Right renal cortex interstitium (tissue), 3 donors: ENCODE measurements around the gene NCMAP. TPM values are rescaled to one million over a fixed set of nuclear protein-coding genes. Genes with fewer than 3 reads are reported as not detected.
"Not testable (repeated sequence)": the region's sequence is repeated elsewhere in the genome, so short reads cannot be mapped to it uniquely, and the experiment has no call there.

Experiments
- DNase-seq, 3 donors: peaks; one replicate each; pipeline ENCODE4 v3.0.0-alpha.2; 2013; ENCODE audit warnings: low read depth in 3 of 3, low spot score in 2 of 3
- polyA plus RNA-seq, 3 donors: library from polyadenylated mRNA; unstranded; fragments of 120-200 nt; gene quantifications; one replicate each; pipeline ENCODE4 v1.2.1, GENCODE V29; 2013; ENCODE audit not compliant: insufficient read length in 3 of 3

The NCMAP gene
- polyA plus RNA-seq, 3 donors = 0.58 to 0.87 (median 0.71) TPM

GRCh38 chr1:24540906-24541710 is 14.8 kb upstream of the NCMAP start:
- DNase-seq = no peak

DNA sequence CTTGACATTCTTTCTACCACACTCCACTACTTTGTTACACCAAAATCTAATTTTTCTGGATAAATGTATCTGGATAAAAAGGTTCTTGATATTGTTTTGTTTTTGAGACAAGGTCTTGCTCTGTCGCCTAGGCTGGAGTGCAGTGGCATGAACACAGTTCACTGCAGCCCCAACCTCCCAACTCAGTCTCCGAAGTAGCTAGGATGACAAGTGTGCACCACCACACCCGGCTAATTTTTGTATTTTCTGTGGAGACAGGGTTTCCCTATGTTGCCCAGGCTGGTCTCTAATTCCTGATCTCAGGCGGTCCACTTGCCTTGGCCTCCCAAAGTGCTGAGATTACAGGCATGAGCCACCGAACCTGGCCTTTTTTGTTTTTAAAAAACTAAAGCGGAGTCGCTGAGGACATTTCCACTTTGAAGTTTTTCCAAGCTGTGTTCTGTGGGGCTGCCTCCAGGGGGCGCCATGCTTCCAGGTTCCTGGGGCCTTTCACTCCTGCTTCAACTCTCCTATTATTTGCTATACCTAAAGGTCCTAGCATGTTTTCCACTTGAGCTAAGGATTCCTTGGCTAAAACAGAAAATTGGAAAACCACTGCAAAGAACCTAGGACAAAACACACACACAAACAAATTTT is 14.1 kb upstream of the NCMAP start:
- DNase-seq = no peak

GRCh38 chr1:24544239-24544638 is 11.6 kb upstream of the NCMAP start:
- DNase-seq = no peak

- DNase-seq = no peak
Measured at GRCh38 chr1:24545662-24546061, 10.2 kb upstream of the NCMAP start.

GRCh38 chr1:24547195-24547594 is 8.7 kb upstream of the NCMAP start:
- DNase-seq = no peak

DNA sequence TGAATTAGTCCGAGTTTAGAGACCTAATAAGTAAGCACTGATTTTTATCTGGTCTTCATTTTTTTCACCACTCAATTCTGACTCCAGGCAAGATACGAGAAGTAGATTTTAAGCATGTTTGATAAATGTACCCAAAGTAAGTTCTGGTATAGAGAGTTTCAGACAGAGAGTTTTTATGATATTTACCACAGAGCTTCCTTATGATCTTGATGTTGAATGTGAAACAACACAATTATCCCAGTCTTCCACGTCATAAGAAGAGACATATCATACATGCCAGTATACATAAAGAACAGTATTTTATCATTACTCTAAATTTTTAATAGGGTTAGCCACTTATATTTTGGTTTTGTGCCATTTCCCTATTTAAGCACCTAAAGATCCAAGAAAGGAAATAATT is 7.8 kb upstream of the NCMAP start:
- no peak for DNase-seq

GRCh38 chr1:24549210-24549609 is 6.7 kb upstream of the NCMAP start:
- DNase-seq = not testable (repeated sequence)

GRCh38 chr1:24551290-24551959 is 4.5 kb upstream of the NCMAP start:
- no peak for DNase-seq

DNA sequence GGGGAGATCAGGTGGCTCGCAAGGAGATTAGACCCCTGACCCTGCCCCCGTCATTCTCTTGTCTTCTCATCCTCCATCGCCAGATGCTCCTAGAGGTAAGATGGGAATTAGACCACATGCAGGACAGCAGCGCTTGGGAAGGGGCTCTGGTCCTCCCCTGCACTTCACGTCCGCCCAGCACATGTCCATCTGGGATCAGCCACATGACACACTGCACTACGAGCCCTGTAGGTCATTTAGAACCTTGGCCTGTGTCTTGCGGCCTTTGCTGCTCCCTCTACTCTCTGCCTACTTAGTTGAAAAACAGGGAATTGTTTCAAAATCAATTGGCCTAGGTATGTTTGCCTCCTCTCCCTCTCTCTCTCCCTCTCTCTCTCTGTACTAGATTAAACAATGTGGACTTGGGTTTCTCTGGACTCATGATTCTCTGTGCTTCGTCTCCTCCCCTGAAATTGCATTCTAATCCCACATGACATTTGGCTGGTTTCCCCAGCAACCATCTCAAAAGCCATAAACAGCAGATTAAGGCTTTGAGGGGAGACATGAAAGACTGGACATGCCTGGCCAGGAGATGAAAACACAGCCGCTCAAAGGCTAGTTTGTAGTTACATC is 3.8 kb upstream of the NCMAP start:
- DNase-seq = peak in 1 of 3 donors; percentile 57

GRCh38 chr1:24553931-24554330 is 2.0 kb upstream of the NCMAP start:
- DNase-seq = no peak

- no peak for DNase-seq
Measured at GRCh38 chr1:24554714-24555113, 1.2 kb upstream of the NCMAP start.

DNA sequence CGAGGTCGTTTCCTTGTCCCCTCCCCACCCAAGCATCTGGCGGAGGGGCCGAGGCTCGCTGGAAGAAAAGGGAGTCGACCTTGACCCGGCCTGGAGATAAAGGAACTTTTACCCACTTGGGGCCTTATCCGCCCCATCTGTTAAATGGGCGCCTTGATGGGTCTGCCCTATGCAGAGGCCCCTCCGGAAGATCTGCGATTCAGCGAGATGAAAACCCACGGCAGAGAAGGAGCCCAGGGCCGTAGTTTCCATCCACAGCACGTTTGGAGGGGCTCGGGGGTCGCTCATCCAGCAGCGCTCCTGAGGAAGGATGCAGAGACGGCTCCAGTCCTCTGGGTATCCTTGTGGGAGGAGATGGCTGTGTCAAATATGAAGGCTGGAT is 518 bp downstream of the NCMAP start:
- DNase-seq = no peak

- DNase-seq = no peak
Measured at GRCh38 chr1:24557220-24557619, 1.3 kb downstream of the NCMAP start.

DNA sequence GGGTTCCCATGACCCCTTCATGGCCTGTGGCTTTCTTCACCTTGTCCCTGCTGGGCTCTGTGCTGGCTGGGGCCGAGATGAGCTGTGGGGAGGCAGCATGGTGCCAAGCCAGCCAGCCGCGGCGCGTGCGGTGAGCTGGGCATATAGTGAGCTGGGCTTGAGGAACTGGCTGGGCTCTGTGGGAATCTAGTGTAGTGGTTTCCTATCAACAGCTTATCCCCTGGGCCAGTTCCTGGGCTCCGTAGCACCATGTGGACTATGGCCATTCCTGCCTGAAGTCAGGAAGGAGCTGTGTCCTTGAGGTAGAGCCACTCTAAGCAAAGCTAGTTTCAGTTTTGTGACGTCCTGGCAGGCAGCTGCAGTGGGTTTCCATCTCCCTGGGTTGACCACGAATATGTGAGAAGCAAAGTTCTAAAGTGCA is 1.8 kb downstream of the NCMAP start:
- no peak for DNase-seq

DNA sequence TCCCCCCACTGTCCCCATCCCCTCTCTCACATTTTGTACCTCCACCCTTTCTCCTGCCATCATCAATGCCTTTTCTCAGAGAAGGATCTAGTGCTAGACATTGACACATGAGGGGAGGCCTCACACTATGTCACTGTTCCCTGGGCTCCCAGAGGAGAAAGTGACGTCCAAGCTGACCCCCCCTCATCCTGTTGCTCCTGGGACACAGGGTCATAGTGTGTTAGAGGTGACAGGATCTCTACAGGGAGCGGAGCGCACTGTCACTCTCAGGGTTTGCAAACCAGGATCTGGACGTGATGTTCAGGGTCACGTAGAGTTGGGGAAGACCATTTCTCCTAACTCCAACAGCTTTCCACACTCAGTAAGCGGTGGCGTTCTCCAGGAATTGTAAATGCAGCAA is 2.6 kb downstream of the NCMAP start:
- DNase-seq = no peak

DNA sequence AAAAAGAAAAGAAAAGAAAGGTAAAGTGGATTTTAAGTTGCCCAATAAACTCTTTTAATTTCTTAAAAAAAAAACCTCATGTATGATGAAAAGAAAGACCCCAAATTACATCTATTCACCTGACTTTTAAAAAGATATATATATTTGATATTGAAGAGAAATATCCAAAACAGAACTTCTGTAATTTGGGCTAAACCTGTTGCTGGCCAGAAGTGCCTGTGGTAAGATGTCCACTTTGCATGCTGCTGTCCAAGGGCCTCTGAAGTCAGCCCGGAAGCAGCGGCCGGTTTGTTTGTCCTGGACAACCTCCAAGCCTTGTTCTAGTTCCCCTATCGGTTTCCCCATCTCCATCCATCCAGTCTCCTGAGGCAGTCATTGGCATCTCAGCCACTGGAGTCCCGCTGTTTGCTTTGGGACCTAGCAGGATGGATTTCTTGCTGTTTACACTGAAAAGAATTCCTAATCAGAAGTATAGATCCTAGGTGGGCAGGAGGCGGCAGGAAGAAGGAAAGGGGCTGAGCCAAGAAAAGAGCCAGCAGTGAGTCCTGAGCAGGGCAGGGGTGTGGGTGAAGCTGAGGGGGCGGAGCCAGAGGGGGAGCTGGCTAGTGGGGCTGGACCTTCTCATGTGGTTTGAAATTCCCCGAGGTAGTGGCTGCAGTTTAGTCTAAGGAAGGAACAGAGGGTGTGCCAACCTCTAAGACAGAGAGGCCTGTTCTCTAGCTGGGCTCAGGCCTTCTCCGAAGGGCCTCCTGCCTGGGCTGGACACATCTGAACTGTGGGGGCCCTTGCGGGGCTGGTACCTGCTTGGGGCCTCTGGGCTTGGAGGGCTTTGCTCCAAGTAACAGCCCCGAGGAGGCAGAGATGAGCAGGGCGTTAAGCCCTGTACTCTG is 3.3 kb downstream of the NCMAP start:
- DNase-seq = peak in 1 of 3 donors; percentile 61

DNA sequence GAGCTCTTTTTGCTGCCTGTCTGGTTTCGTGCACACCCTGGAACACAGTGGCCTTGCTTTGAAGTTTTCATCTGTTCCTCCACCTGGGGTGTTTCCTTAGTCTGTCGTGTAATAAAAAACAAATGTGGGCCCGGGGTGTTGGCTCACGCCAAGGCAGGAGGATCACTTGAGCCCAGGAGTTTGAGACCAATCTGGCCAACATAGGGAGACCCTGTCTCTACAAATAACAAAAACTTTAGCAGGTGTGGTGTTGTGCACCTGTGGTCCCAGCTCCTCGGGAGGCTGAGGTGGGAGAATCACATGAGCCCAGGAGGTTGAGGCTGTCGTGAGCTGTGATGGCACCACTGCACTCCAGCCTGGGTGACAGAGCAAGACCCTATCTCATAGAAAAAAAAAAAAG is 4.5 kb downstream of the NCMAP start:
- DNase-seq = no peak

DNA sequence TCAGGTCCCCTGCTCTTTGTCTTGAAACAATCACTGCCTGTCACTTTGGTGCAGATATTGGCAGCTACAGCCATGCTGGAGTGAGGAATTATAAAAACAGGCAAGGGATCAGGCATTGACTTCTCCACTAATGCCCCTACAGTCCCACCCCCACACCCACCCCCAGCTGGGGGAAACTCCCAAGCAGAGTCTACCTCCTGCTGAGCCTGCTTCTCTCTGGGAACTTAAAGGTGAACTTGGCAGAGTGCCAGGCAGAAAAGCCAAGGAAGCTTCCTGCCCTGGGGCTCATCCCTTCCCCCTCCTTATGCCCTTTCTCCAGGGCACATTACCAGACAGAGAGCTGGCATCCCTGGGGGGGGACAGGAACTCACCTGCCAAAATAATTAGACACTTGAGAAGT is 6.7 kb downstream of the NCMAP start:
- DNase-seq = no peak

DNA sequence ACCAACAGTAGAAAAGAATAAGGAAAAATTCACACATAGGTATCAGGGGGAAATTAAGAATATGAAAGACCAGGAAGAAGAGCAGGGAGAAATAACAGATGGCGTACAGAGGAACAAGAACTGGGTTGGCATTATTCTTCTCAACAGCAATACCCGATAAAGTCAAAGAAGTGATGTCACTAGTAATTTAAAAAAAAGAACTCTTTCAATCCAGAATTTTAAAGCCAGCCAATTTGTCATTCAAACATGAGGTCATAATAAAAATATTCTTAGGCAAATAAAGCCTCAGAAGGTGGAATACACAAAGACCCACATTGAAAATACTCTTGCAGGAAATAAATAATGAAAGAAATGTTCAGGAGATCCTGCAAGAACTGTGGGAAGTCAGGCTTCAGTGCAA is 8.8 kb downstream of the NCMAP start:
- no peak for DNase-seq

DNA sequence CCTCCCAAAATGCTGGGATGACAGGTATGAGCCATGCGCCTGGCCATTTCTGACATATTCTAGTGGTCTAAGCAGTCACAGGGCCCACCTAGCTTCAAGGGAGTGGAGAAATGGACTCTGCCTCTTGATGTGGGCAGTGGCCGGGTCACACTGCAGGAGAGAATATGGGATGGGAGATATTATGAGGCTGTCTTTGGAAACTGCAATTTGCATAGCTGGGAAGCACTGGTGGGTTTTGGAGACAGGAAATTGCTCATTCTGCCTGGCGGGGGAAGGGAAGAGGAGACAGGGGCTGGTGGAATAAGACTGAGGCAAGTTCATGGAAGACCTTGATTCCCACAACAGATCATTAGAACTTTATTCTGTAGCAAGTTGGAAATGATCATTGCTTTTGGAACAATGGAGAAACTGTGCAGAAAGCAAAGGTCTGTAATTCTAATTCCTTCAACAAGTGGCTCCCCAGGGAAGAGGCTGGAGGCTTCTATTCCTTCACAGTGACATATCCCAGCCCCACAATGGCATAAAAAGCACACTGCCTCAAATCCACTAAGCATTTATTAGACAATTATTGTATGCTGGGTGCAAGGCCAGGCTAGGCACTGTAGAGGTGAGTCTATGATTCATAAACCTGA is 10.5 kb downstream of the NCMAP start:
- no peak for DNase-seq
